Upper lobe of right lung (tissue), 1 donor: ENCODE measurements around the gene DIP2C. TPM values are rescaled to one million over a fixed set of nuclear protein-coding genes. Genes with fewer than 3 reads are reported as not detected.

Experiments
- ATAC-seq: fragments of 200-7000 bp; cut with Tn5 transposase; one replicate; pipeline ENCODE4 v1.9.1; 2020; ENCODE audit warnings: mild to moderate bottlenecking, moderate library complexity
- DNase-seq: peaks from one replicate; pipeline ENCODE4 v3.0.0-alpha.2; 2020
- H3K27ac ChIP-seq: fragments of 200-600 bp; one replicate; pipeline ENCODE4 v1.8.0; 2022
- H3K27me3 ChIP-seq: fragments of 200-600 bp; one replicate; pipeline ENCODE4 v1.8.0; 2022; ENCODE audit warnings: mild to moderate bottlenecking
- H3K36me3 ChIP-seq: fragments of 200-600 bp; one replicate; pipeline ENCODE4 v1.8.0; 2022
- H3K4me1 ChIP-seq: fragments of 200-600 bp; one replicate; pipeline ENCODE4 v1.8.0; 2022
- H3K4me3 ChIP-seq: fragments of 200-600 bp; one replicate; pipeline ENCODE4 v1.8.0; 2022; ENCODE audit warnings: mild to moderate bottlenecking
- H3K9me3 ChIP-seq: fragments of 200-600 bp; one replicate; pipeline ENCODE4 v1.8.0; 2022
- intact Hi-C: fragments of 100-400 bp; cut with DNase I; formaldehyde crosslinking; loops from one replicate; pipeline ENCODE4 v1.11.0; 2022
- total RNA-seq: library from RNA; stranded (reverse); fragmentation: NEBNext Ultra II Directional; extraction: Animal tissue kit (Norgen Biotek cat#: 25700); gene quantifications from one replicate; pipeline ENCODE4 v1.2.1, GENCODE V29; 2021
- TF ChIP-seq, protein P1 (sequence below): fragments of 200-600 bp; IDR thresholded peaks from one replicate; pipeline ENCODE4 v1.8.0; 2022; ENCODE audit warnings: antibody characterized with exemption
- donor health status: DM: no; HTN: yes; CAD: no; lungs with severe emphysema.

The DIP2C gene
- total RNA-seq, 1 donor from 2014 or later, result 17.3 TPM

DNA sequence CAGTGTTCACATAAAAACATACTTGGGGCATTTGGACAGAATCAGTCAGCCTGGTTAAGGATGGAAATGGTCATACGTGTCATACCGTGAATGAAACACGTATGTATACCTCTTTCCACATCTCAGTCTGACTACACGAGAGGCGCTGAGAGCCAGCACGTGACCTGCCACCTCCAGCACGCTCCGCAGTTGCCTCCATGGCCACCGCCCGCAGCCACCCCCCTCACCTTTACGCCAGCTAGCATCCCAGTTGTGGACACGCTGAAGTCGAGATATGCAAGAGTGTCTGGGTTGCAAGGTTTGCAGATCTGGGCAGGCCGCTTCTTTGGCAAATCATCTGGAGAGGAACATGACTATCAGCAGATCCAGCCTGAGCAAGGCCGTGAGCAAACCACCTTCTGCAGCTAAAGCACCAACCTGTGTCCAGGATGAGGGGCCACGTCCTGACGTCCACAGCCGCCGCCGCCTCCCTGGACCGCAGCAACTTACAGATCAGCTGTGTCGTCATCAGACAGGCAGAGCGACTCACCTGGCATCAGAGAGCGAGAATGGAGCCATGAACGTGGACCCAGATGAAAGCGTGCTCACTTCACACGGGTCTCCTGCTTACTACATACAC, 344.8 kb downstream of the DIP2C start:
- intact Hi-C loops, result no loop called here
- DNase-seq (peak; percentile 51), ATAC-seq (no peak)
- H3K9me3 ChIP-seq, result no peaks in the 10 kb centered on the region
- H3K36me3 ChIP-seq, result peaks cover 29% of the 10 kb centered on the region
- no peaks in the 10 kb centered on the region for H3K27me3 ChIP-seq
- H3K4me1 ChIP-seq, result no peaks in the 10 kb centered on the region
- no peak overlapping the region for H3K27ac ChIP-seq
- H3K4me3 ChIP-seq, result no peak overlapping the region
- TF ChIP-seq, protein P1, sequence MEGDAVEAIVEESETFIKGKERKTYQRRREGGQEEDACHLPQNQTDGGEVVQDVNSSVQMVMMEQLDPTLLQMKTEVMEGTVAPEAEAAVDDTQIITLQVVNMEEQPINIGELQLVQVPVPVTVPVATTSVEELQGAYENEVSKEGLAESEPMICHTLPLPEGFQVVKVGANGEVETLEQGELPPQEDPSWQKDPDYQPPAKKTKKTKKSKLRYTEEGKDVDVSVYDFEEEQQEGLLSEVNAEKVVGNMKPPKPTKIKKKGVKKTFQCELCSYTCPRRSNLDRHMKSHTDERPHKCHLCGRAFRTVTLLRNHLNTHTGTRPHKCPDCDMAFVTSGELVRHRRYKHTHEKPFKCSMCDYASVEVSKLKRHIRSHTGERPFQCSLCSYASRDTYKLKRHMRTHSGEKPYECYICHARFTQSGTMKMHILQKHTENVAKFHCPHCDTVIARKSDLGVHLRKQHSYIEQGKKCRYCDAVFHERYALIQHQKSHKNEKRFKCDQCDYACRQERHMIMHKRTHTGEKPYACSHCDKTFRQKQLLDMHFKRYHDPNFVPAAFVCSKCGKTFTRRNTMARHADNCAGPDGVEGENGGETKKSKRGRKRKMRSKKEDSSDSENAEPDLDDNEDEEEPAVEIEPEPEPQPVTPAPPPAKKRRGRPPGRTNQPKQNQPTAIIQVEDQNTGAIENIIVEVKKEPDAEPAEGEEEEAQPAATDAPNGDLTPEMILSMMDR, result no peak

DNA sequence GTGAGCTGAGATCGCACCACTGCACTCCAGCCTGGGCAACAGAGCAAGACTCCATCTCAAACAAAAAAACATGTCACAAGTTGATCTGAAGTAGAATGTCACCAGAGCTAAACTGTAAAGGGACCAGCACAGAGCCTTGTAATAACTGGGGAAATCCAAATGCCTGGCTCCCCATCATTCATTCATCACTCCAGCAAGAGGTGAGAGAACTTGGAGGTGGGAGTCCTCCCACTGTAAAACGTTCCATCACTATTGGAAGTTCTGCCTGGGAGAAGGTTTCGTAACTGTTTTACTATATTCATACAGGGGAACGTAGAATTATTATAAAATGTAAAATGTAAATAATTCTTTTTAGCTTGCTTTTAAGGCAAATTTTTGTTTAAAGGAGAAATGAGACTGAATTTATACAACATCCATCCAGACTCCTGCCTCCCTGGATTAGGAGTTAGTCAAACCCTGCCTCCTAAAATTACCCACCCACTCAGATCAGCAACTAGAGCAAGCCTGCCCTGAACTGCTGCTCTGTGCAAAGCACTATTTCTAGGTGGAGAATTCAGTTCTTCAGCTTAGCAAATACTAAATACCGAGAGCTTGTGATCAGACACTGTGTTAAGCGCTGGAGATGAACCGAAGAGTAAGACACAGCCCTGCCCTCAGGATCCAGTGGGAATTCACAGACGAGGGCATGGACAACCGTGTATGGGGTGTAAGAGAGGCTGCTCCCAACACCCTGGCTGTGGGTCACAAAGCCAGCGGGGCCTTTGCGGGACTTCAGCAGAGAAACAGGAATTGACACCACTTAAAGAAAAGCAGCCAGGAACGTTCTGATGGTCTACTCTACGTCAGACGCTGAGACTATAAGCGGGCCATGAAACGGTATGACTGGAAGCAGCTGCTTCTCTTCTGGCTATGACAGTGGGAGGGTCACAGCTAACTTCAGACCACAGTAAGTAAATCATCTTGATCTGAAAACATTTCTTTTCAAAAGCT, 345.9 kb downstream of the DIP2C start:
- no peaks in the 10 kb centered on the region for H3K27me3 ChIP-seq
- no peaks in the 10 kb centered on the region for H3K9me3 ChIP-seq
- ATAC-seq (no peak), DNase-seq (peak; percentile 52)
- peaks cover 22% of the 10 kb centered on the region for H3K36me3 ChIP-seq
- intact Hi-C loops, result no loop called here
- H3K27ac ChIP-seq, result no peak overlapping the region
- H3K4me1 ChIP-seq, result no peaks in the 10 kb centered on the region
- H3K4me3 ChIP-seq, result no peak overlapping the region
- TF ChIP-seq, protein P1, result no peak

DNA sequence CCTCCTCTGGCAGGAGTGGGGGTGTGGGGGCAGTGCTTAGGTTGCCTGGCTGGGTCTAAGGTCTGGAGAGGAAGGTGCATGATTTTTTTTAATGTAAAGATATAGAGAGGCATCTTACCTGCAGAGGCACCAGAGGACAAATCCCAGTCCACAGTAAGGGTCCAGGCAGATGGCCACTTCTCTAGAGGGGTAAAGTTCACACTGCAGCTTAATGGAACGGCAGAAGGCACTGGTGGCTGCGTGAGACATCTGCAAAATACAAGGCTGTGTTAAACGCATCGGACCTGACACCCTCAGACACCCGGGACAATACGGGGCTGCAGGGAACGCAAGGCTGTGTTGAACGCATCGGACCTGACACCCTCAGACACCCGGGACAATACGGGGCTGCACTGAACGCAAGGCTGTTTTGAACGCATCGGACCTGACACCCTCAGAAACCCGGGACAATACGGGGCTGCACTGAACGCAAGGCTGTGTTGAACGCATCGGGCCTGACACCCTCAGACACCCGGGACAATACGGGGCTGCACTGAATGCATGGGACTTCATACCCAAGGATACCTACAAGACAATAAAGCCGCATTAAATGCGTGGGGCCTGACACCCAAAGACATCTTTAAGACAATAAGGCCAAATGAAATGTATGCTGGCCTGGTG, 348.3 kb downstream of the DIP2C start:
- intact Hi-C loops, result no loop called here
- H3K9me3 ChIP-seq, result no peaks in the 10 kb centered on the region
- H3K36me3 ChIP-seq, result peaks cover 14% of the 10 kb centered on the region
- H3K4me1 ChIP-seq, result no peaks in the 10 kb centered on the region
- peak; percentile 25 for DNase-seq
- ATAC-seq, result no peak
- no peaks in the 10 kb centered on the region for H3K27me3 ChIP-seq
- H3K4me3 ChIP-seq, result no peak overlapping the region
- H3K27ac ChIP-seq, result no peak overlapping the region
- TF ChIP-seq, protein P1, result no peak

DNA sequence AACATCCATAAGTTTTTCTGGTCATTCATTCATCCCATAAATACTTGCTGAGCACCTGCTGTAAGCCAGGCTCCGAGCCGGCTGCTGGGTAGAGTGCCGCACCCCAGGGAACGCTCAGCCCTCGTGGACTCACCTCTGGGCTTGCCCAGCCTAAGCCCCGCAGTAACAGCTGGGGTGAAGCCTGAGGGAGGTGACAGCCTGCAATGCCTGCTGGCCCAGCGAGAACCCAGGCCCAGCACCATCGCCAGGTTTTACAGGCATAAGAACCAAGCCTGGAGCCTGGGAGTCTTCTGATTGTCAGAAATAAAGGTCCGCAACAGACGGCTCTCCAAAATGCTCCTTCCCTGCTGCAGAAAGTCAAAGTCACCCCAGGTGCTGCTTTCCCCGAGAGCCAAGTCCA, 348.8 kb downstream of the DIP2C start:
- TF ChIP-seq, protein P1, result no peak
- no peak for ATAC-seq
- peaks cover 14% of the 10 kb centered on the region for H3K36me3 ChIP-seq
- H3K9me3 ChIP-seq, result no peaks in the 10 kb centered on the region
- intact Hi-C loops, result no loop called here
- DNase-seq, result peak; percentile 53
- H3K4me1 ChIP-seq, result no peaks in the 10 kb centered on the region
- H3K27ac ChIP-seq, result no peak overlapping the region
- H3K4me3 ChIP-seq, result no peak overlapping the region
- no peaks in the 10 kb centered on the region for H3K27me3 ChIP-seq

DNA sequence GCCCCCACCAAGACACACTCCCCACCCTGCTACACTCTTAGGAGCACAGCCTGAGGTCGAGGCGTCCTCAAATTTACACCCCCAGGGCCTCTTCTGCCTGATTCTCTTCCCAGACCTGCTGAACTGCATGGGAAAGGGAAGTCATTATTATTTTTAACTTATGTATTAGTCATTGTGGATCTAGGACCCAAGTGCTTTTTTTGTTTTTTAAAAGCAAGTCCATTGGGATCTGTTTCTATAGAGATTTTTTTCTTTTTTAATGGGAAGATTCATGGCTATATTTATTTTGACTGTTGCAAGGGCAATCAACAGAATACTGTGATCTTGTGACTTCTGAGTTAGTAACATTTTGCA, 350.5 kb downstream of the DIP2C start:
- ATAC-seq (no peak), DNase-seq (no peak)
- Histone ChIP-seq H3K27me3 (no peaks in the 10 kb centered on the region), H3K27ac (no peak overlapping the region), H3K36me3 (peaks cover 10% of the 10 kb centered on the region), H3K4me1 (no peaks in the 10 kb centered on the region), H3K4me3 (no peak overlapping the region), H3K9me3 (no peaks in the 10 kb centered on the region)
- intact Hi-C loops, result no loop called here
- TF ChIP-seq, protein P1, result no peak
